Astrocyte of the cerebellum (primary cell): Measurements from ENCODE around the gene ROS1.
"Not testable (repeated sequence)": the region's sequence is repeated elsewhere in the genome, so short reads cannot be mapped to it uniquely, and the experiment has no call there.

ENCODE experiments used
- DNase-seq: peaks from one replicate; pipeline ENCODE4 v3.0.0-alpha.2; 2011; ENCODE audit warnings: low read depth
- H3K4me3 ChIP-seq: 2 replicates; pipeline ENCODE4 v1.5.1; 2011; ENCODE audit warnings: mild to moderate bottlenecking, low read depth, low read length, moderate library complexity
- in situ Hi-C: cut with HindIII; loops from 2 replicates; pipeline ENCODE4 v1.10.0; 2017; ENCODE audit warnings: low sequenced_read_pairs
- TF ChIP-seq, protein P1 (sequence below): IDR thresholded peaks from 2 replicates; pipeline ENCODE4 v1.5.1; 2012; ENCODE audit warnings: low read length, low read depth, moderate library complexity, mild to moderate bottlenecking; ENCODE audit errors: missing control alignments

ROS1 gene

DNA sequence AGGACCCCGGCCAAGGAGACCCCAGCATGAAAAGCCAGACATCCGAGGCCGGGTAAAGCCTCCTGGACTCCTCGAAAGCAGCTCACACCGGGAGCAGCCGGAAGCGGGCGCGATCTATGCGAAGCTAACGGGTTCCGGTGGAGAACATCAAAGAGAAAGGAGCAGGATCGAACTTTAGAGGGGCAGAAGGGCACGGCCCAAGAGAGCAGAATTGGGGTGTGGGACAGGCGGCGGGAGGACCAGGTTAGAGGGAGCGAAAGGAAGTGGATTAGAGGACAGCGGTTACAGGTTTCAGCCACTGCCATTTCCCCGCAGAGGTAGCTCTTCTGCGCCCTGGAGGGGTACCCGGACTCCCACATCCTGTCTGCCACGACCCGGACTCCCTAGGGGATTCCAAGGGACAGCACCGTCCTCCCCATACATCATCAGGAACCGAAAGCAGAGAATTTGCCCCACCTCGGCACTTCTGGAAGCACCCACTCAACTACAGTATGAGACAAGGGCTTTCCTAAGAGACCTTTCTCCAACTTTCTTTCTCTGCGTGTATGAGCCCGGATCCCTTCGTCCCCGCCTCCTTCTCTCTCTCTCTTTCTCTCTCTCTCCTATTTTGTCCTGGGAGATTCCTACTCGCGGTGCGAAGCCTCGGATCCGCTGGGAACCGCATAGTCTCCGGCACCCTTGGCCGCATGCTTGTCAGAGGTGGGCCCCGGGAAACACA, 160.9 kb downstream of the ROS1 start:
- in situ Hi-C loops = no loop called here
- peak overlapping the region; percentile 43 for H3K4me3 ChIP-seq
- DNase-seq = no peak
- TF ChIP-seq, protein P1, sequence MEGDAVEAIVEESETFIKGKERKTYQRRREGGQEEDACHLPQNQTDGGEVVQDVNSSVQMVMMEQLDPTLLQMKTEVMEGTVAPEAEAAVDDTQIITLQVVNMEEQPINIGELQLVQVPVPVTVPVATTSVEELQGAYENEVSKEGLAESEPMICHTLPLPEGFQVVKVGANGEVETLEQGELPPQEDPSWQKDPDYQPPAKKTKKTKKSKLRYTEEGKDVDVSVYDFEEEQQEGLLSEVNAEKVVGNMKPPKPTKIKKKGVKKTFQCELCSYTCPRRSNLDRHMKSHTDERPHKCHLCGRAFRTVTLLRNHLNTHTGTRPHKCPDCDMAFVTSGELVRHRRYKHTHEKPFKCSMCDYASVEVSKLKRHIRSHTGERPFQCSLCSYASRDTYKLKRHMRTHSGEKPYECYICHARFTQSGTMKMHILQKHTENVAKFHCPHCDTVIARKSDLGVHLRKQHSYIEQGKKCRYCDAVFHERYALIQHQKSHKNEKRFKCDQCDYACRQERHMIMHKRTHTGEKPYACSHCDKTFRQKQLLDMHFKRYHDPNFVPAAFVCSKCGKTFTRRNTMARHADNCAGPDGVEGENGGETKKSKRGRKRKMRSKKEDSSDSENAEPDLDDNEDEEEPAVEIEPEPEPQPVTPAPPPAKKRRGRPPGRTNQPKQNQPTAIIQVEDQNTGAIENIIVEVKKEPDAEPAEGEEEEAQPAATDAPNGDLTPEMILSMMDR = no peak

DNA sequence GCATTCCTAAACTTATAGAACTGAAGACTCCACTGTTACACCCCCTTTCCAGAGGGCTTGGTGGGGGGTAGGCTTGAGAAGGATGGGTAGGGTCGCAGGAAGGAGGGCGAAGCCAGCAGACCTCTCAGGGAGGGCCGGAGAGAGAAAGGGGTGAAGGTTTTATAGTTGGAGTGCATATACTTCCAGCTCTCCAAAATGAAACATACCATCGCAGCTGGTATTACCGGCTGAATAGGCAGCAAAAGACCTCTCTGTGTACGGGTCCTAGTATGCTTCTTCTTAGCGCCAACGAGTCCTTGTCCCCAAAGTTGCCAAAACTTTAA, 161.4 kb downstream of the ROS1 start:
- in situ Hi-C loops = no loop called here
- H3K4me3 ChIP-seq = peak overlapping the region; percentile 43
- DNase-seq = no peak
- TF ChIP-seq, protein P1 = no peak

DNA sequence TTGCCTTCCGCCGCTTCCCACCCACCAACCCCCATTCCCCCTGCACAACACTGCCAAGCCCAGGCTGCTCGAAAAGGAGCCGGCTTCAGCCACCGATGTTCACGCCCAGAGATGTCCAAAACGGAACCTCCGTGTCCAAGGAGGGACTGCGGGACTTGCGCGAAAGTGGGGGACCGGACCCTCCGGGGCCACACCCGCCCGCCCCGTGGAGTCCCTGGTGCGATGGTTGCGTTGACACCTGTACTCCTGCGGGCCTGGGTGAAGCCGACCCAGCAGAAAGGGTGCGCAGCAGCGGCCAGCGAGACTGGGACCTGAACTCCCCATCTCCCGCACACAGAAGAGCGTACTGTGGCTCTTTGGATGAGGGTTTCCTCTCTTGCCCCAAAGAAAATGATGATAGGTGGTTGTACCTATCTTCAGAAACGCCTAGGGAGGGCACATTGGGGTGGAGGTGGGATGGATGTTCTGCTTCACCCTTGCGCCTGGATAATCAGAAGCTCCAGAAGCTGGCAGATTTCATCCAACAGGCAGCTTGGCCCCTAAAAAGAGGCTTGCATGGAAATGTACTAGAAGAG, 162.3 kb downstream of the ROS1 start:
- no peak for DNase-seq
- in situ Hi-C loops = no loop called here
- TF ChIP-seq, protein P1 = no peak
- no peak overlapping the region for H3K4me3 ChIP-seq

DNA sequence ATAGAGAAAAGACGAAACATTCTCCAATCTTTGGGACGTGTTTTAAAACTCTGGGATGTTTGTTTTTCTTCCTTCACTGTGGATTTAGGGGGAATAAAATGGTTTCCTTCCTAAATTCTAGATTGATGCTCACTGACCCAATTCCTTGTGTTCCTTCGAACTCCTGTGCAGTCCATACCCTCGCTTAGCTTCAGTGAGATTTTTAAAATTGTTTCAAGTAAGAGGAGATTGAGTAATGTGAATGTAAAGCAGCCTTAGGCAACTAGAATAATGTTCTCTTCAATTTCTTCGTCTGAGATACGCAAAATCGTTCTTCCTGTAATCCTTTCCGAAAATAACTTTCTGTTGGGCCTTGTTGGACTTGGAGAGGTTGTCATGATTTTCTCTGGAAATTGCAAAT, 162.9 kb downstream of the ROS1 start:
- no peak overlapping the region for H3K4me3 ChIP-seq
- in situ Hi-C loops = no loop called here
- TF ChIP-seq, protein P1 = no peak
- no peak for DNase-seq

DNA sequence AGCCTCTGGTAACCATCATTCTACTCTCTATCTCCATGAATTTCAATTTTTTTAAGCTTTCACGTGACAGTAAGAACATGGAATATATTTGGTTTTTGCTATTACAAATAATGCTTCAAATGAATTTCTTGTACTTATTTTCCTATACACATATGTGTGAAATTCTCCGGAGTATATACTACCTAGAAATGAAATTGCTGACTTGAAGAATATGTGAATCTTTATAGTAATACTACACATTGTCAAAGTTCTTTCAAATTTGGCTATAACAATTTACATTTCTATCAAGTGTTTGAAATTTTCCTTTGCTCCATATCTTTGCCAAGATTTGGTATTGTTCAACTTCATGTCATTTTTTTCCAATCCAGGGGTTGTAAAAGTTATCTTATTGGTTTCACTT, 172.0 kb downstream of the ROS1 start:
- TF ChIP-seq, protein P1 = no peak
- in situ Hi-C loops = loop anchor here (10.0 kb wide), 1 partner anchor 281 kb away; no protein-coding TSS in a partner anchor

DNA sequence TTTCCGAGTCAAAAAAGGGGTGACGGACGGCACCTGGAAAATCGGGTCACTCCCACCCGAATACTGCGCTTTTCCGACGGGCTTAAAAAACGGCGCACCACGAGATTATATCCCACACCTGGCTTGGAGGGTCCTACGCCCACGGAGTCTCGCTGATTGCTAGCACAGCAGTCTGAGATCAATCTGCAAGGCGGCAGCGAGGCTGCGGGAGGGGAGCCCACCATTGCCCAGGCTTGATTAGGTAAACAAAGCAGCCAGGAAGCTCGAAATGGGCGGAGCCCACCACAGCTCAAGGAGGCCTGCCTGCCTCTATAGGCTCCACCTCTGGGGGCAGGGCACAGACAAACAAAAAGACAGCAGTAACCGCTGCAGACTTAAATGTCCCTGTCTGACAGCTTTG, 180.8 kb downstream of the ROS1 start:
- DNase-seq, H3K4me3 ChIP-seq, in situ Hi-C loops: not testable (repeated sequence)

More for the DNA sequence above, 172.0 kb downstream of the ROS1 start:
- H3K4me3 ChIP-seq = no peak overlapping the region
- DNase-seq = no peak

DNA sequence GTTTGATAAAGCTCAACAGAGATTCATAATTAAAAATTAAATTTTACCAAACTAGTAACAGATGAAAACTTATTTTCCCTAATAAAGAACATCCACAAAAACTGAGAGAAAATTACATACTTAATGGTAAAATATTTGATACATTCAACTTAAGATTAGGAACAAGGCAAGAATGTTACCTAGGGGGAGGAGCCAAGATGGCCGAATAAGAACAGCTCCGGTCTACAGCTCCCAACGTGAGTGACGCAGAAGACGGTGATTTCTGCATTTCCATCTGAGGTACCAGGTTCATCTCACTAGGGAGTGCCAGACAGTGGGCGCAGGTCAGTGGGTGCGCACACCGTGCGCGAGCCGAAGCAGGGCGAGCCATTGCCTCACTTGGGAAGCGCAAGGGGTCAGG, 181.2 kb downstream of the ROS1 start:
- in situ Hi-C loops, H3K4me3 ChIP-seq, DNase-seq: not testable (repeated sequence)
